ENCODE data around the gene KHDRBS1.
A peak's percentile ranks its signal among the peaks of the same experiment; 100 is the strongest.

KHDRBS1 gene

DNA sequence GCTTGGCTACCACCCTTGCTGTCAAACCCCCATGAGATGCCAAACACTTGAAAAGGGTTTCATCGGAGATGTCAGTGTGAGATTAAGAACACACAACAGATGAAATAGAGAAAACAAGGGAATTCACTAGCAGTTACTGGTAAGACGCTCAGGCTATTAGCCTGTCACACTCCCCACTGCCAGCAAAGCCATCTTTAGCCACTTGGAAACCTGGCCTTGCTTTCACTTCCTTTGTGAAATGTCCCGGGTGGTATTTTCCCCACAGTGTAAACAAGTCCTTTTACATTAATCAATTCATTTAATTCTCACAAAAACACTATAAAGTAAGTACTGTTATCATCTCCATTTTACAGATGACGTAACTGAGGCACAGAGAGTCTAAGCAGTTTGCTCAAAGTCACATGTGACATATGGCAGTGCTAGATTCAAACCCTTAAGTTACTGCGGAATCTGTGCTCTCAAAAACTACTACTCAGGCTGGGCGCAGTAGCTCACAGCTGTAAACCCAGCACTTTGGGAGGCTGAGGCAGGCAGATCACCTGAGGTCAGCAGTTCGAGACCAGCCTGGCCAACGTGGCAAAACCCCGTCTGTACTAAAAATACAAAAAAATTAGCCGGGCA, 32.7 kb upstream of the KHDRBS1 start:
- no peaks in the 10 kb centered on the region for H3K27me3 ChIP-seq (replicated peaks; ENCODE audit: control insufficient read depth, insufficient read depth, low read length)
- TF ChIP-seq, protein P1, sequence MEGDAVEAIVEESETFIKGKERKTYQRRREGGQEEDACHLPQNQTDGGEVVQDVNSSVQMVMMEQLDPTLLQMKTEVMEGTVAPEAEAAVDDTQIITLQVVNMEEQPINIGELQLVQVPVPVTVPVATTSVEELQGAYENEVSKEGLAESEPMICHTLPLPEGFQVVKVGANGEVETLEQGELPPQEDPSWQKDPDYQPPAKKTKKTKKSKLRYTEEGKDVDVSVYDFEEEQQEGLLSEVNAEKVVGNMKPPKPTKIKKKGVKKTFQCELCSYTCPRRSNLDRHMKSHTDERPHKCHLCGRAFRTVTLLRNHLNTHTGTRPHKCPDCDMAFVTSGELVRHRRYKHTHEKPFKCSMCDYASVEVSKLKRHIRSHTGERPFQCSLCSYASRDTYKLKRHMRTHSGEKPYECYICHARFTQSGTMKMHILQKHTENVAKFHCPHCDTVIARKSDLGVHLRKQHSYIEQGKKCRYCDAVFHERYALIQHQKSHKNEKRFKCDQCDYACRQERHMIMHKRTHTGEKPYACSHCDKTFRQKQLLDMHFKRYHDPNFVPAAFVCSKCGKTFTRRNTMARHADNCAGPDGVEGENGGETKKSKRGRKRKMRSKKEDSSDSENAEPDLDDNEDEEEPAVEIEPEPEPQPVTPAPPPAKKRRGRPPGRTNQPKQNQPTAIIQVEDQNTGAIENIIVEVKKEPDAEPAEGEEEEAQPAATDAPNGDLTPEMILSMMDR (IDR thresholded peaks at IDR 0.05; ENCODE audit: insufficient read depth, low read length, poor library complexity, severe bottlenecking): no peak
- DNase-seq (ENCODE audit: extremely low read depth, insufficient read length): peak; percentile 52

DNA sequence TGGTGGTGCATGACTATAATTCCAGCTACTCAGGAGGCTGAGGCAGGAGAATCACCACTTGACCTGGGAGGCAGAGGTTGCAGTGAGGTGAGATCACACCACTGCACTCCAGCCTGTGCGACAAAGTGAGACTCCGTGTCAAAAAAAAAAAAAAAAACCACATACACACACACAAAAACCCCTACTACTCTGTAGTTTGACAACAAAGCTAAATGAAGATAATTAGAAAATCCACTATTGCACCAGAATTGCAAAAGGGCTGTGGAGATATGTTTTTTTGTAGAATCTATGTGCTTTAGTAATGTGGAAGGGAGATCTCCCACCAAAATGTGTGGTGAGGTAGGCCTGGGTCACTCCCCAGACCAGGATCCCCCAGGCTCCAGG, 32.2 kb upstream of the KHDRBS1 start:
- no peaks in the 10 kb centered on the region for H3K27me3 ChIP-seq (replicated peaks; ENCODE audit: control insufficient read depth, insufficient read depth, low read length)
- H3K4me3 ChIP-seq (replicated peaks; ENCODE audit: low read depth, low read length): no peak overlapping the region
- no peaks in the 10 kb centered on the region for H3K36me3 ChIP-seq (ENCODE audit: control insufficient read depth, insufficient read depth, low read length)
- DNase-seq (ENCODE audit: extremely low read depth, insufficient read length): no peak
- TF ChIP-seq, protein P1 (IDR thresholded peaks at IDR 0.05; ENCODE audit: insufficient read depth, low read length, poor library complexity, severe bottlenecking): no peak

More for the DNA sequence above, 32.7 kb upstream of the KHDRBS1 start:
- no peak overlapping the region for H3K4me3 ChIP-seq (replicated peaks; ENCODE audit: low read depth, low read length)
- H3K36me3 ChIP-seq (ENCODE audit: control insufficient read depth, insufficient read depth, low read length): no peaks in the 10 kb centered on the region

DNA sequence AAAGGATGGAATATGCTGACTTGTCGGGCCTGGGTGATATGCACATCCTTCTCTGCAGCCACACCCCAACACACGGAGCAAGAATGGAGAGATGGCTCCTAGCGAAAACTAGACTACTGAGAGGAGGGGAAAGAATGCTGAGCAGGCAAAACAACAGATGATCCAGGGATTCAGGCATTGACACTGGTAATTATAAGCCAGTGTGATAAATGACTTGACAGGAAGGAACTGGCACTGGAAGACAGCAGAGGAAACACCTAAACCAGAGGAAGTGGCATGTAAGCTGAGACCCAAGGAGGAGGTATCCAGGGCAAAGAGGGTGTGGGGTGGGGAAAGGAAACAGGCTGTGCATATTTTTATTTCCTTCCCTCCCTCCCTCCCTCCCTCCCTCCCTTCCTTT, 31.7 kb upstream of the KHDRBS1 start:
- DNase-seq (ENCODE audit: extremely low read depth, insufficient read length): no peak
- no peak overlapping the region for H3K4me3 ChIP-seq (replicated peaks; ENCODE audit: low read depth, low read length)
- TF ChIP-seq, protein P1 (IDR thresholded peaks at IDR 0.05; ENCODE audit: insufficient read depth, low read length, poor library complexity, severe bottlenecking): no peak
- H3K36me3 ChIP-seq (ENCODE audit: control insufficient read depth, insufficient read depth, low read length): no peaks in the 10 kb centered on the region
- no peaks in the 10 kb centered on the region for H3K27me3 ChIP-seq (replicated peaks; ENCODE audit: control insufficient read depth, insufficient read depth, low read length)

DNA sequence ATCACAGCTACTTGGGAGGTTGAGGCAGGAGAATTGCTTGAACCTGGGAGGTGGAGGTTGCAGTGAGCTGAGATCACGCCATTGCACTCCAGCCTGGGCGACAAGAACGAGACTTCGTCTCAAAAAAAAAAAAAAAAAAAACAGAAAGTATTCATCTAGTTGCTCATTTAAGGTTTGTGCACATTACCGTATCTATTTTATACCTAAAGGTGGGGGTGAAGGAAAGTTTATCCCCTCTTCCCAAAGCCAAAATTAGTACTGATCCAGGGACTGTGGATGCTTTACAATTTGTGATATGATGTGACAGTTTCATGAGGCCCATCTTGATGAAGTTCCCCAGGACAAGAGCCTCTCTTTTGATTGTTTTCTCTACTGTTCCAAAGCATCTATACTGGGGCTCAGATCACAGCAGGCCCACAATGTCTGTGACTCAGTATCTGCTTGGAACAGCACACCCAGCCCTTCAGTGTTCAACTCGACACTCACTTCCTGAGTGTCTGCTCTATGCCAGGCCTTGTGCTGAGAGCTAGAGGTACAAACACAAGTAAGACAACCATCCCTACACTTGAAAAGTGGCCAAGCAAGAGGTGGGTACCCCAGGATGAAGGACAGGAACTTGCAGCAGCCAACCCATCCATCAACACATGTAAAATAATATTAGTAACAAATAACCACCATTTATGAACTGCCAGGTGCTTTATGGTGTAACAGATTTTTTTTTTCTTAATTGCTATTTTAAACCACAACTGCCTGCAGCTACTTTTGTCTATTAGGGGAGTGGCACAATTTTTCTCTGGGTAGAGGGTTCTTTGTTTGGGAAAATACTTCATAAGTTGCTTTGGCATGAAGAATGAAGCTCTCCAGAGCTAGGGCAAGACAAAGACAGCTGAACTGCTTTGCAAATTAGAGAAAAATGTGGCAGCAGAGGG, 29.0 kb upstream of the KHDRBS1 start:
- Histone ChIP-seq H3K4me3 (replicated peaks; ENCODE audit: low read depth, low read length) (no peak overlapping the region), H3K36me3 (ENCODE audit: control insufficient read depth, insufficient read depth, low read length) (no peaks in the 10 kb centered on the region), H3K27me3 (replicated peaks; ENCODE audit: control insufficient read depth, insufficient read depth, low read length) (no peaks in the 10 kb centered on the region)
- no peak for DNase-seq (ENCODE audit: extremely low read depth, insufficient read length)
- TF ChIP-seq, protein P1 (IDR thresholded peaks at IDR 0.05; ENCODE audit: insufficient read depth, low read length, poor library complexity, severe bottlenecking): no peak

DNA sequence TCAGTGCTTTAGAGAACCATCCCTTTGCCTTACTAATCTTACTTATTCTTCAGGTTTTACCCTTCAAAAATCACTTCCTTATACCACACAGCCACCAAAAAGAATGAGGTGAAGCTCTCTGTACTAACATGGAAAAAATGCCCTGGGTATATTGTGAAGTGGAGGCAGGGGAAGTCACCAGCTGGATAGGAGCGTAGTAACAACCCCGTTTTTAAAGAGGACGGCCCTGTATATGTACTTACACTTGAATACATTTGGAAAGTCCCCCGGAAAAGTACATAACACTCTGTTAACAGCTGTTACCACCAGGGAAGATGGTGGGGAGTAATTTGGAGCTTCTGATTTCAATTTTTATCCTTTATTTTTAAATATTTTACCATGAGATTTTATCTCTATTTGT, 28.2 kb upstream of the KHDRBS1 start:
- no peaks in the 10 kb centered on the region for H3K36me3 ChIP-seq (ENCODE audit: control insufficient read depth, insufficient read depth, low read length)
- no peak overlapping the region for H3K4me3 ChIP-seq (replicated peaks; ENCODE audit: low read depth, low read length)
- no peak for DNase-seq (ENCODE audit: extremely low read depth, insufficient read length)
- TF ChIP-seq, protein P1 (IDR thresholded peaks at IDR 0.05; ENCODE audit: insufficient read depth, low read length, poor library complexity, severe bottlenecking): no peak
- H3K27me3 ChIP-seq (replicated peaks; ENCODE audit: control insufficient read depth, insufficient read depth, low read length): no peaks in the 10 kb centered on the region

Data from GM06990 (cell line).